GM18505 (cell line): ENCODE results near the gene XKR8.

Source experiments
- ATAC-seq: cut with Tn5 transposase; IDR thresholded peaks from one replicate; pipeline ENCODE4 v1.9.1; 2021; ENCODE audit not compliant: unreplicated experiment
- POLR2A ChIP-seq: IDR thresholded peaks from 4 replicates; pipeline ENCODE4 v1.6.1; 2011; ENCODE audit warnings: borderline replicate concordance; ENCODE audit not compliant: insufficient read depth, insufficient read length; ENCODE audit errors: extremely low read depth

The XKR8 gene, protein sequence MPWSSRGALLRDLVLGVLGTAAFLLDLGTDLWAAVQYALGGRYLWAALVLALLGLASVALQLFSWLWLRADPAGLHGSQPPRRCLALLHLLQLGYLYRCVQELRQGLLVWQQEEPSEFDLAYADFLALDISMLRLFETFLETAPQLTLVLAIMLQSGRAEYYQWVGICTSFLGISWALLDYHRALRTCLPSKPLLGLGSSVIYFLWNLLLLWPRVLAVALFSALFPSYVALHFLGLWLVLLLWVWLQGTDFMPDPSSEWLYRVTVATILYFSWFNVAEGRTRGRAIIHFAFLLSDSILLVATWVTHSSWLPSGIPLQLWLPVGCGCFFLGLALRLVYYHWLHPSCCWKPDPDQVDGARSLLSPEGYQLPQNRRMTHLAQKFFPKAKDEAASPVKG

DNA sequence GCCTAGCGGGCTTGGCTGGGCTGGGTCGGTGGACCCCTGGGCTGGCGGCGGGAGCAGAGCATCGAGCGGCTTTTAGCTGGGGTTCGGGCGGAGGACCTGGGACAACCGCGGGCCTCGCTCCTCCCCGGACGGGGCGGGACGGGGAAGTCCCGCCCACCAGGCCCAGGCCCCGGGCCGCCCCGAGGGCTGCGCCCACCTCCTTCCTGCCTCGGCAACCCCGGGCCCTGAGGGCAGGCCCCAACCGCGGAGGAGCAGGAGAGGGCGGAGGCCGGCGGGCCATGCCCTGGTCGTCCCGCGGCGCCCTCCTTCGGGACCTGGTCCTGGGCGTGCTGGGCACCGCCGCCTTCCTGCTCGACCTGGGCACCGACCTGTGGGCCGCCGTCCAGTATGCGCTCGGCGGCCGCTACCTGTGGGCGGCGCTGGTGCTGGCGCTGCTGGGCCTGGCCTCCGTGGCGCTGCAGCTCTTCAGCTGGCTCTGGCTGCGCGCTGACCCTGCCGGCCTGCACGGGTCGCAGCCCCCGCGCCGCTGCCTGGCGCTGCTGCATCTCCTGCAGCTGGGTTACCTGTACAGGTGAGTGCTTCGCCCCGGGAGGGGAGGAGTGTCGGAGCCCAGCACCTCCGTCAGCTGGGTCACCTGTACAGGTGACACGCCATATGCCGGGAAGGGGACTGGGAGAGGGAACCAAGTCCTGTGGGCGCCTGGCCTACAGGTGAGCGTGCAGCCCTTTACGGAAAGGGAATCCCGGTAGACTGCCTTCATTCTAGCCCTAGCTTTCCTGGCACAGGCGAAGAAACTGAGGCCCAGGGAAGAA lies at the start of gene XKR8:
XKR8 (plus strand) TSS at position 182 of the 812 bp plus-strand sequence; CDS start at position 279, 97 bp downstream.
- TF ChIP-seq POLR2A = peak; percentile 69
- peak; percentile 83 for ATAC-seq

DNA sequence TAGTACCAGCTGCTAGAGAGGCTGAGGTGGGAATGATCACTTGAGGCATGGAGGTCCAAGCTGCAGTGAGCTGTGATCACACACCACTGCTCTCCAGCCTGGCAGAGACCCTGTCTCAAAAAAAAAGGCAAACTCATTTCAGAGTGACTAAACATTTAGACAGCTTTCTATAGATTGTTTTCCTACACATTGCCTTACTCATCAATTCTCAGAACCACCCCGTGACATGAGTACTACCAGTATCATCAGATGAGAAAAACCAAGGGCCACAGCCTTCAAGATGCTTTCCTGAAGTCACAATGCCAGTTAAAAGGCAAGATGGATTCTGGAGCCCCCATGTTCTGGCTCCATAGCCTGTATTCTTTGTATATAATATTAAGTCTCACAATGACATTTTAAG lies 47.3 kb upstream of the XKR8 start:
- ATAC-seq = no peak

GRCh38 chr1:27915082-27915575 lies 44.6 kb upstream of the XKR8 start:
- ATAC-seq = no peak

More for the DNA sequence above, 47.3 kb upstream of the XKR8 start:
- TF ChIP-seq POLR2A = no peak

GRCh38 chr1:27922272-27922671 lies 37.5 kb upstream of the XKR8 start:
- TF ChIP-seq POLR2A = no peak
- no peak for ATAC-seq

More at GRCh38 chr1:27915082-27915575, 44.6 kb upstream of the XKR8 start:
- TF ChIP-seq POLR2A = no peak

DNA sequence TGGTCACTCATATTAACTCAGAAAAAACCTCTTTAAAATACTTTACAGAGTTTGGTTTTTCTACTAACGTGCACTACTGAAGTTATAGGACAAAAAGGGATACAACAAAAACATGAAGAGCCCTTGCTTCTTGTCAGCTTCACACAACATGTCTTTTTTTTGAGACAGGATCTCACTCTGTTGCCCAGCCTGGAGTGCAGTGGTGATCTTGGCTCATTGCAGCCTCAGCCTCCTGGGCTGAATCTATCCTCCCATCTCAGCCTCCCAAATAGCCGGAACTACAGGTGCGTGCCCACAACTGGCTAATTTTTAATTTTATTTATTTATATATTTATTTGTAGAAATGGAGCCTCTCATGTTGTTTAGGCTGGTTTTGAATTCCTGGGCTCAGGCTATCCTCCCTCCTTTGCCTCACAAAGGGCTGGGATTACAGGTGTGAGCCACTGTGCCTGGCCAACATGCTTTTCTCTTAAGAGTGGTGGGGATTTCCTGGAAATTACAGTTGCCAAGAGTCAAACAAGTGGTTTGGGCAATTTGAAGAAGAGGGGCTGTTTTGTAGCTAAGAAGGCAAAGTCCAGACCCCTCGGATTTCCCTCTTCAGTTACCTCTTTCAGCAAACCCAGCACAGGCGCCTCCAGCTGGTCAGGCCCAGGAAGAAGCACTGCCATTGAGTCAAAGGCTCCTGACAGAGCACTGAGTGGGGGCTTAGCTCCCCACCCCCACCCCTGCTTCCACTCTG lies 31.4 kb upstream of the XKR8 start:
- ATAC-seq = no peak
- no peak for TF ChIP-seq POLR2A

DNA sequence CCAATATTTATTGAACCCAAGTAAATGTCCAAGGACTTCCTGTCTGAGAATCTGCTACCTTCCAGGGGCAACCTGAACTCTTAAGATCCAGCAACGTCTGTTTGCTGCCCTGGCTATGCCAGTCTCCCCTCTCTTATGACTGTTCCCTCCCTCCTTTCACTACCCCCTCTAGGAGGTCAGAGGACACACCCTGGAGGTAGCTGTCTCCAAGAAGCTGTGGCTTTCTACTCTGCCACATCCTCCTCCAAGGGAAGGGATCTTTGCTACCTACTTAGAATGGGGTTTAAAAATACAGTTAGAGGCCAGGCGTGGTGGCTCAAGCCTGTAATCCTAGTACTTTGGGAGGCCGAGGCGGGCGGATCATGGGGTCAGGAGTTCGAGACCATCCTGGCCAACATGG lies 28.6 kb upstream of the XKR8 start:
- ATAC-seq = no peak
- no peak for TF ChIP-seq POLR2A

- TF ChIP-seq POLR2A = no peak
- ATAC-seq = no peak
These were observed 28.0 kb upstream of the XKR8 start for GRCh38 chr1:27931759-27932158.

DNA sequence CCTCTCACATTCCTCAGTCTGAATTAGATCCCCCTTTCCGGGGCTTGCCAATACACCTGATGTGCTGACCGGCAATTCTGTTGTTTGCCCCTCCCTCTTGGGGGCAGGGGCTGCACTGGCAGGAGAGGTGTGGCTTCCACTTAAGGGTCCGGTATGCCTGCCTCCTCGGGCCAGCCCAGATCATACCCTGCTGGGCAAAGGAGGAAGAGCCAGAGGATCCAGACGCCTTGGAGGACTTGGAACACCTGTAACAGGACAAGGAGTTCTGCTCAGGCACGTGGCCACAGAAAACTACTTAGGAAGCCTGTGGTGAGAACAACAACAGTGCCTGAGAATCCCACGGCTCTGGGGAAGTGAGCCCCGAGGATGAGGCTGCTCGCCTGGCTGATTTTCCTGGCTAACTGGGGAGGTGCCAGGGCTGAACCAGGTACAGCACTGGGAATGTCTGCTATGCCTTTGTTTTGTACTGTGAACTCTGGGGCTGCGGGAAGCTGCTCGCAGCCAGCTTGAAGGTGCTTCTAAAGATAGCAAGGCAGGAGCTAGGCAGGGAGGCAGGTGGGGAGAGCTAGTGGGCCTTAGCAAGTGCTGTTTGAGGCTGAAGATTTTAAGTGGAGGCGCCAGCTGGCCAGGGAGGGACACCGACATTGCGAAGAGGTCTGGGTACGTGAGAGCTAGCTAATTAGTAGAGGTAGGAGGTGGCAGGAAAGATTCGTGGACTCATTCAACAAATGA lies 24.8 kb upstream of the XKR8 start, which contains the start of gene SMPDL3B:
SMPDL3B (plus strand) TSS at position 183 of the 732 bp plus-strand sequence; CDS start at position 367, 184 bp downstream.
- no peak for TF ChIP-seq POLR2A
- ATAC-seq = no peak

- ATAC-seq = no peak
- no peak for TF ChIP-seq POLR2A
These were observed 24.1 kb upstream of the XKR8 start for GRCh38 chr1:27935721-27936120.

- ATAC-seq = no peak
- TF ChIP-seq POLR2A = no peak
These were observed 23.4 kb upstream of the XKR8 start for GRCh38 chr1:27936370-27936769.

GRCh38 chr1:27937524-27937836 lies 22.3 kb upstream of the XKR8 start:
- no peak for TF ChIP-seq POLR2A
- ATAC-seq = no peak

GRCh38 chr1:27938488-27938887 lies 21.3 kb upstream of the XKR8 start:
- no peak for TF ChIP-seq POLR2A
- ATAC-seq = no peak
